Measurements from ENCODE around the gene GLS.
"Not testable (repeated sequence)": the region's sequence is repeated elsewhere in the genome, so short reads cannot be mapped to it uniquely, and the experiment has no call there.

Gene GLS

DNA sequence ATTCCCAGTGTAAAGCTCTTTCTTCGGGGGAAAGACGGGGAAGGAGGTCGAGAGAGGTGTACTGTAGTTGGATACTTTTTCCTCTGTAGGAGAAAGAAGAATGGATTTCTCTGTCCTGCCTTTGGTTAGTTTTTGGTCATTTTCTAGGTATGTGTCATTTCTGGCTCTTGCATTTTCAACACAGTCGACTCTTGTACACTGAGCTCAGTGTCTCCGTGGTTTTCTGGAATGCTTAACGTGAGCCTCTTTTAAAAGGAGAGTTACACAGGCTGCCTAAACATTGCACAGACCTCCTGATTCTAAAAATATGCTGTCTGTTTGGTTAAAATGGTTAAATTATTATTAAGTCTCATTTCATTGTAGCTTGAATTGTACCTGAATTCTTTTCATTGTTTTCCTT, 21.8 kb upstream of the GLS start:
- DNase-seq = no peak

DNA sequence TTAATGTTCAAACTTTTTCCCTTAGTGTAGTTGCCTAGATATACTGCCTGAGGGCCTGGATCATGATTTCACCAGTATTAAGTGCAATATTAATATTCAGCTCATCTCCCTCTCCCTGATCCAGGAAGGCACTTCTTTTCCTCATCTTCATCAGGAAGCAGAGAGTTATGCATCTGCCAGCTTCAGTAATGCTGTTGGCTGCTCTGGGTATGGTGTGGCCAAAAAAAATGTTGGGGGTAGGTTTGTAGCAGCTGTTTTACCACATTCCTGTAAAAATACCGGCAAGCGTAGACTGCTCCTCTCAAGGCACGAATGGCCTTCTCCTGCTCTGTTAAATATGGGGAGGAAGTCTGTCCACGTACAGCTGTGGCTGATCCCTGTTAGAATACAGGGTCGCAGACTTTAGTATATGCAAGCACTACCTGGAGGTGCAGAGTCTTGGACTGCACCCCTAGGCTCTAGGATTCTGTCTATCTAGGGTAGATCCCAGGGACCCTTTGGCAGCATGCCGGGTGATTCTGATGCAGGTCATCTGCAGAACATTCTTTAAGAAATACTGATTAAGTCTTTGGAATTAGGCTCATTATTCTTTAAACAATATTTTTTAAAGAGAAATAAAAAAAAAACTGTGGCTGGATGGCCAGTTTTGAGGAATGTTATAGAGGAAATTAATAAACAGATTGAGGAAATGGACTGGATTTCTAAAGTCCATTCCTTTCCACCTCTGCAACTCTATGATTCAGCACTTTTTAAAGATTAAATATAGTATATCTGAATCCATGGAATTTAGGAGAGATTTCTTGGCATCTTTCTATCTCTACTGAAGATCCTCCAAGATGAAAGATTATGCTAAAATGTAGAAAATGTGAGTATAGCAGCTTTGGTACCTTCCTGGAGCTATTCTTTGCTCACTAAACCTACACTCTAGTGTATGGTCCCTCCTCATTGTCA, 21.0 kb upstream of the GLS start:
- DNase-seq = no peak

DNA sequence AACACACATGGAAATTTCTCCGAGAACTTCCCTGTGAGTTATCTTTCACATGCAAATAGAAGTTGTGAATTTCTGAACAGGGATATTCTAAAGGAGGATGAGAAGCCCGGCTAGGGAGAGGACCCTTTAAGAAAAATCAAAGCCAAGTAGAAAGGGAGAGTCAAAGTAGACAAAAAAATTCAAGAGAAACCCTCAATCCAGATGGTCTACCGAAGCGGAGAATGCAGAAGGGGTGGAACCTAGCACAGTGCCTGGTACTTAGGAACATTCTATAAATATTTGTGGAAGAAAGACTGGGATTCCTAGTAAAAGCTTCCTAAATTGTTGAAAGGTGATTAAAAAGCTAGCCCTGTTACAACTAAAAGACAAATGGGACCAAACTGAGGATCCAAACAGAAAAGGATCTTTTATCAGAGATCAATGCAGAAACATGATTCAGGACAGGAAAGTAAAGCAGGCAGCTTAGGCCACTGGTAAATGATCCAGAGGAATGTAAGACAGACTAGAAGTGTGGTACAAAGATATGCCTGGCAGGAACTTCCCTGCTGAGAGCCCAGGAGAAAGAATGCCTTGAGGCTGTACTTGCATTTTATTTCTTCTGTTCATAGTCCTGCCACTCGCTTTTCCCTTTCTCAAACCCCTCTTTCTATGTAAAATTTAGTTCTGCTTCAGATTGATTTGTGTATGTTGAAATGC, 19.5 kb upstream of the GLS start:
- DNase-seq = no peak

DNA sequence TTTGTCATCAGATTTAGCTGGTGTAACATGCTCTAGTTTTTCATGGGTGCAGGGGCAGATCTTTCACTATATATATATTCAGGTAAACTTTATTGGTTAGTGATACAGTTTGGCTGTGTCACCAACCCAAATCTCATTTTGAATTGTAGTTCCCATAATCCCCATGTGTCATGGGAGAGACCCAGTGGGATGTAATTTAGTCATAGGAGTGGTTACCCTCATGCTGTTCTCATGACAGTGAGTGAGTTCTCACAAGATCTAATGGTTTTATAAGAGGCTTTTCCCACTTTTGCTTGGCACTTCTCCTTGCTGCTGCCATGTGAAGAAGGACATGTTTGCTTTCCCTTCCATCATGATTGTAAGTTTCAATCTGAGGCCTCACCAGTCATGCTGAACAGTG, 18.5 kb upstream of the GLS start:
- DNase-seq = not testable (repeated sequence)

DNA sequence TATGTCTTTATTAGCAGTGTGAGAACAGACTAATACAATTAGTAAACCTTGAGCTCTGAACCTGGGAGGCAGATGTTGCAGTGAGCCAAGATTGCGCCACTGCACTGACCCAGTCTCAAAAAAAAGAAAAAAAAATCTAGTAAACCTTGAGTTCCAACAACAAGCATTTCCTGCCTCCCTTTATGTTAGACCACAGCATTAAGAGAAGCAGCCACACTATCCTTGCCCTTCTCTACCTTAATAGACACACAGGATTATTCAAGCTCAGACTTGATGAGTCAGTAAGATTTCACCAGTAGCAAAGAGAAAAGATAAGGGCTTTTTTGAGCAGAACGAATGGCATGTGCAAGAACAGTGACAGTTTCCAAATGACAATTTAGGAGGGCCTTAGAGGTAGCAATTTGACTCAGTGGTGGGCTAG, 18.0 kb upstream of the GLS start:
- no peak for DNase-seq

DNA sequence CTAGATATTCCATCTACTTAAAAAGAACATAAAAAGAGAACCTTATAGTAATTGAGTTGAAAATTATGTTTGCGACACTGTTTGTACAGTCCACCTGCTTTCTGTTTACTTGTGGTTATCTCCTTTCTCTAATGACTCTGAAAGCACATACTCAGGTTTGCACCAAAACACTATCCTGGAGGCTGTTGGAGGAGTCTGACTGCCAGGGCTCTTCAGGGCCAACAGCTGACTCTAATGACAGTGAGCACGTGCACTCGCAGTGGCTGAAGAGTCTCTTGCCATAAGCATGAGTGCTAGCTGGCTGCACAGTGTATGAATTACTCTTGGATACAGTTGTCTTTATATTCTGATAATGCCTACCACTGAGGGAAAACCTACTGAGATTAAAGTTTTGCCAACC, 16.7 kb upstream of the GLS start:
- peak; percentile 64 to 90 for DNase-seq

DNA sequence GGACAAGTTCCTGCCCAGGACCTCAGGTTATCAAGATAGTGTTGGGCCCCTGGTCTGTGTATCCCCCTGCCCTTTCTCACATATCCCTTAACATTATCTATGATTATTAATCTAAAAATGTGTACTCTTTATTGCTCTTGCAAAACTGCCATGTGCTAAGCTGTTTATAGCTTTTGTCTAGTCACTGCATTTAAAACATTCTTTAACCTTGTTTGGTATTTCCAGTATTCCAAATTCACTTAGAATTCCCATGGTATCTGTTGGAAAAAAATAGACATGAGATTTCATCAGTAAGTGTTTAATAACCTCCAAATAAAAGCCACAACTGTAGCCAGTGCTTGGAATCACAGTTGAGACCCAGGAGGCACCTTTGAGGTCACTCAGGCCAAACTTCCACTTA, 16.2 kb upstream of the GLS start:
- DNase-seq = no peak

DNA sequence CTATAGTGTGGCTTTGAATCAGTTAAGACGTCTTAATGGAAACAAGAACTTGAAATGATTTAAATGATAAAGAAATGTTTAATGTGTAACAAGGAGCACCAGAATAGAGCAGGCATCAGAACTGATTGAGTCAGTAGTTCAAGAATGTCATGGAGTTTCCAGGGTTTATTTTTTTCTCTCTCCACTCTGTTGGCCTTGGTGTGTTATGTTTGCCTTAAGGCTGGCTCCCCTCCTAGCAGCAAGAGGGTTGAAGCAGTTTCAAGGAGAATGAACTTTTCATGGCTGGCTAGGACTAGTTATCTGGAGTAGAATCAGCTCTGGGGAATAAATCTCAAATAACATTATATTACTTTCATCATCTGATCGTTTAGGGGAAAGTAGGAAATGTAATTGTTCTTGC, 13.4 kb upstream of the GLS start:
- no peak for DNase-seq

DNA sequence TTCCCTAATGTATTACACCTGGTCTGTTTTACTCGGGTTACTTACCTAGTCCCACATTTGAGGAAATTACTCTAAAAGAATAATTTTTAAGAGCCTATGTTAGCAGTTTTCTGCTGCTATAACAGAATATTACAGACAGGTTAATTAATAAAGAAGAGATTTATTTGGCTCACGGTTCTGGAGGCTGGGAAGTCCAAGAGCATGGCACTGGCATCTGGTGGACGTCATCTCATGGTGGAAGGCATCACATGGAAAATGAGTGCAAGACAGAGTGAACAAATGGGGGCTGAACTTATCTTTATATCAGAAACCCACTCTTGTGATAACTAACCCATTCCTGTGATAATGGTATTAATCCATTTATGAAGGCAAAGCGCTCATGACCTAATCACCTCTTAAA, 12.8 kb upstream of the GLS start:
- no peak for DNase-seq

DNA sequence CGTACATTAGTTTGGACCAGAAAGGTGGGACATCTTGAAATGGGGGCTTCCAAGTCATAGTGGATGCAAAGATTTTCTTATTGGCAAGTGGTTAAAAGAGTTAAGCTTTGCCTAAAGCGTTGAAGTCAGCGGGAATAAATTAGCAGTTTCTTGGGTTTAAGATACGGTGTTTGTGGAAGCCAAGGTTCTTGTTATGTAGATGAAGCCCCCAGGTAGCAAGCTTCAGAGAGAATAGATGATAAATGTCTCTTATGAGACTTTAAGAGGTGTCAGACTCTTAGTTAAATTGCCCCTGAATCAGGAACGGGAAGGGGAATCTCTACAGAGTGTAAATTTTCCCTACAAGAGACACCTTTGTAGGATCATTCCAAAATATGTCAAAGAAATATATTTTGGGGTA, 10.9 kb upstream of the GLS start:
- DNase-seq = no peak

DNA sequence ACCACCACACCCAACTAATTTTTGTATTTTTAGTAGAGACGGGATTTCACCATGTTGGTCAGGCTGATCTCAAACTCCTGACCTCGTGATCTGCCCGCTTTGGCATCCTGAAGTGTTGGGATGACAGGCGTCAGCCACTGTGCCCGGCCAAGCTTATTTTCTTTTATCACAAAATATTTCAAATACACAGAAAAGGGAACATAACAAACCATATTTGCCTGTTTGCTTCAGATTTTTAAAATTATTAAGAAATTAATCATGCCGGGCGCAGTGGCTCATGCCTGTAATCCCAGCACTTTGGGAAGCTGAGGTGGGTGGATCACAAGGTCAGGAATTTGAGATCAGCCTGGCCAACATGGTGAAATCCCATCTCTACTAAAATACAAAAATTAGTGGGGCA, 7.2 kb upstream of the GLS start:
- not testable (repeated sequence) for DNase-seq

DNA sequence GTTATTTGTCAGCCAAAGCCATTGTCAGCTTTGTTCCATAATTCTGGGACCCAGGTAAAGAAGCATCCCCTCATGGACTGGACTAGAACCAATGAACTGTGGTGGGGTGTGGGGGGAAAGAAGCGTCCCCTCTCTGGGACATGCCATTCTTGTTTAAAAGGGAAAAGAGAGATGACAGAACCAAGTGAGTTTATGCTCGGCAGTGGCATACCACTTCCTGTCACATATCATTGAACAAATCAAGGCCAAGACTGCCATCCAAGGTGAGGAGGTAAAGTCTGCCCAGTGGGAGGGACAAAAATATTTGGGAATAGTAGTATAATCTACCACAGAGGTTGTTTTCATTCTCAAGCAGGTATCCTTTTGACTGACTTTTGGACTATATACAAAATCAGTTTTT, 4.7 kb upstream of the GLS start:
- no peak for DNase-seq

DNA sequence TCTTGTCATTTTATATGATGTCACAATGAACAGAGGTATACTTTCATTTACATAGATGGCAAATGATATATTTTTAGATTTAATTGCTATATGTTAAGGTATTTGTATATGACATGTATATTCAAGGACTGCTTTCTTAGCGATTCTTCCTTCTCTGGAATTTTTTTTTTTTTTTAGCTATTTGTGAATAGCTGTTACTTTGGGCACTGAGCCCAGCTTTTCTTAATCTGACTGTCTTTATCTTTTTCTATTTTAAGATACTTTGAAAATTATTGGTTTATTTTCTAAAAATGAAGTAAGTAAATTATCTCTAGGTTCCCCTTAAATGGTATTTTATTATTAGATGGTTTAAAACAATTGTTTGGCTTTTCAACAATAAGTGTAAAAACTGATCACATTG, 4.0 kb upstream of the GLS start:
- DNase-seq = no peak

DNA sequence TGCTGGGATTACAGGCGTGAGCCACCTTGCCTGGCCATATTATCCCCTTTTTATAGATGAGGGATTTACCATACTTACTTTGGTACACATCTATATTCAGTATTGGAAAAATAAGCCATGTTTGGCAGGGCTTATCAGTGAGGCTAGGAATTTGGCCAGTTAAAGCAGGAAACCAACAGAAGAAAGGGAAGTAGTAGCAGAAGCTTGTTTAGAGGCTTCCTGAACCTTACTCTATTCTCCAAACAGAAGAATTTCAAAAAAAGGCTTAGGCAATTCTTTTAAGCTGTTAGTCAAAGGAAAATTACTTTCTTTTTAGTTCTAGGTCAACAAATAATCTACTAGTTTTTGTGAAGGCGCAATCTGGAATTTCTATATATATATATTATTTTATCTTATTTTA, 3.2 kb upstream of the GLS start:
- DNase-seq = no peak

DNA sequence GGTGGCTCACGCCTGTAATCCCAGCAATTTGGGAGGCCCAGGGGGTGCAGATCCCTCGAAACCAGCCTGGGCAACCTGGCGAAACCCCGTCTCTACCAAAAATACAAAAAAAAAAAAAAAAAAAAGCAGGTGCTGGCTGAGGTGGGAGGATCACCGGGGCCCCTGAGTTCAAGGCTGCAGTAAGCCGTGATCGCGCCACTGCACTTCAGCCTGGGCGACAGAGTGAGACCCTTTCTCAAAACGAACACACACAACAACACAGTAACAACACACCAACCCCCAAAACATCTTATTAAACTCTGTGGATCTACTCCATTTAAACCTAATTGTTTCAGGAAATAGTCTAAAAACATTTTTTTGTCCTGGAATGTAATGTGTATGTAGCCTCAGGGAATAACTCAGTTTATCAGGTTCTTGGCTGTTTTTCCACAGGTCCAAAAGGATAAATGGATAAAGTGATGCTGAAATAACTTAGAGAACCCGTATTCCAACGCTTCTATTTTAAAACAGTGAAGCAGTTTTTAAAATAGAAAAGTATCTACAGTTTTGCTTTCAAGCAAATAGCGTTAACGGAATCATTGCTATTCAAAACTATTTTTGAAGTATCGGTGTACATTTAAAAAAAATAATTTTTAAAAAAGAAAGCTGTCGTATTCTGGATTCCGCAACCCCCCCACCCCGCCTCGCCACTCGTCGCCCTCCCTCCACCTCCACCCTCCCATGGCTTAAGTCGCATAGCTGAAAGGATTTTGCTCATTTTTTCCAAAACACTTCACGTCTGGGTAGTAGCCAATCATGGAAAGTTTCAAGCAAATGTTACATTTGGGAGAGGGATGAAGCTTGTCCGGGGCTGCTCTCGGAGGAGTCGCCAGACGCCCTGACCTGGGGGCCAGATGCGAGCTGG, 895 bp upstream of the GLS start:
- DNase-seq = peak in 1 of 2 experiments; percentile 32

DNA sequence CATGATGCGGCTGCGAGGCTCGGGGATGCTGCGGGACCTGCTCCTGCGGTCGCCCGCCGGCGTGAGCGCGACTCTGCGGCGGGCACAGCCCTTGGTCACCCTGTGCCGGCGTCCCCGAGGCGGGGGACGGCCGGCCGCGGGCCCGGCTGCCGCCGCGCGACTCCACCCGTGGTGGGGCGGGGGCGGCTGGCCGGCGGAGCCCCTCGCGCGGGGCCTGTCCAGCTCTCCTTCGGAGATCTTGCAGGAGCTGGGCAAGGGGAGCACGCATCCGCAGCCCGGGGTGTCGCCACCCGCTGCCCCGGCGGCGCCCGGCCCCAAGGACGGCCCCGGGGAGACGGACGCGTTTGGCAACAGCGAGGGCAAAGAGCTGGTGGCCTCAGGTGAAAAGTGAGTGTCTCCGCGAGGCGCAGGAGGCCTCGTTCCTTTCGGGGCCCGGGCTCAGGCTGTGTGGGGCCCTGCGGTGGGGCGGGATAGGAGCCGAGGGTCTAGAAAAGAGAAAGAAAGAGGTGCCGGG, 520 bp downstream of the GLS start:
- no peak for DNase-seq

DNA sequence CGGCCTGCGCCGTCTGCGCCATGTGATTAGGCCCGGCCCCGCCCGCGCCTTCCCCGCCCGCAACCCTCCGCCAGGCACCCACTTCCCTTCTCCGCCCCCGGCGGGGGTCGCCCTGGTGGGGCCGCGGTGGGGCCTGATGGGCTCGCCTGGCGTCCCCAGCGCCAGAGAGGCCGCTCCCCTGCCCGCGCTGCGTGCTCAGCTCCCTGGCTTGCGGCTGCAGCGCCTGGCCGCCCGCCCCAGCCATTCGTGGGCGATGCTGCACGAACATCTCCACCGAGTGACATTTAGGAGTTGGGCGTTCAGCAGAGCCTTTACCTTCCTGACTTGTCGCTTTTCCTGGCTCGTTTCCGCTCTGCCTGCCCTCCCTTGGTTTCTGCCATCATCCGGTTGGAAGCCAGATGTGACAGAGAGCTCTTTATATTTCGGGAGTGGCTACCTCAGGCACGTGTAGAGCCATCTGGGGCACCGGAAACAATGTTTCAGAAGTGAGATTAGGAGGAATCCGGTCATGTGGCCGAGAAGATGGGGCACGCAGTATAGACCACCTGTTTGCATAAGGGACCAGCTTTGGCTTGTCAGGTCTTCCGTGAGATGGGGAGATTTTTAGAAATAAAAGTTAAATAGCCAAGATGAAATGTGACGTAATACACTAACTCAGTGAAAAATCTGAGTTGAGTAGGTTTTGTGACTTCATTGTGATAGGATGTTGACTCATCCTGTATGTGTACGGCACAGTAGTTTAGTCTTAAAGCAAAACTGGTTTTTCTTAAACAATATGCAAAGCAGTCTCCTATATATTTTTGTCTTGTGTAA, 1.2 kb downstream of the GLS start:
- peak; percentile 76 to 89 for DNase-seq

DNA sequence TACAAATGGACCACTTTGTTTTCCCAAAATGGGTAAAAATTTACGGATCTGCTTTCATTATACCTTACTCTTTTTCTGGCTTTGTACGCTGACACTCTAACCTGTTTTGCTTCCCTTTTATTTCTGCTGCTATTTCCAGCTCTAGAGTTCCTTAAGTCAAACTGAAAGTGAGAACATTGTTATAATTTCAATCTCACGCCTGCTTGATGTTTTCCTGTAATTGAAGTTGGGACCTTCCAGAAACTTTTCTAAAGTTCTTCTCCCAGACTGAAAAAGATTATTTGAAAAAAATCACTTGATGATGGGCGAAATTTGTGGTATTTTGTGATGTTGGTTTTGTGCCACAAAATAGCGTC, 1.8 kb downstream of the GLS start:
- DNase-seq = no peak

DNA sequence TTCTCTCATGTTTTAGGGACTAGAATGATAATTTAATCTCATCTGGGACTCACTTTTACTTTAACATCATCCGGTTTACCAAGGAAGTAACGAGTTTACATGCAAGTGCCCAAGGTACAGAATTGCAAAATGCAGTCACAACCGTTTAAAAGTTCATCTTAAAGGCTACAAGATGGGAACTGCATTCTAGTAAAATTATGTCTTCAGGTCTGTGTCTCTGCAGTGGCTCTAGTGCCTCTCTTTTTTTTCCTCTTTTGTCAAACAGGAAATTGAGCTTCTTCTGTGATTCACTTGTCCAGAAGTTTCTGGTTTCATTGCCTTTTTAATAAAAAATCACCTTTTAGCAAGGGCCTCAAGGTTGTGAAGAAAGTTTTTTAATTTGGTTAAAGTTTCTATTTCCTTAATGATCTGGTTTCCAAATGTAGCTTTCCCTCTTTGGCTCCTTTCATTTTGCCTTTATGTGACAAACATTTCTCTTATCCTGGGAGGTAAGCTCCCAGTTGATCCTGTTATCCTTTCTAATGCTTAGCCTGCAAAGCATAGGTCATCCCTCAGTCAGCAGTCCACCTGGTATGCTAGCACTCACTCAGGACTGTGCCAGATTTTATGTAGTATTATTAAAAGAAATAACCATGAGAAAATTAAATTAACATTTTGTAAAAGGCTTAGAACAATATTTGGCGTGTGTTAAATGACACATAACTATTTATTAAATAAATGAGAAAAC, 2.4 kb downstream of the GLS start:
- DNase-seq = no peak

DNA sequence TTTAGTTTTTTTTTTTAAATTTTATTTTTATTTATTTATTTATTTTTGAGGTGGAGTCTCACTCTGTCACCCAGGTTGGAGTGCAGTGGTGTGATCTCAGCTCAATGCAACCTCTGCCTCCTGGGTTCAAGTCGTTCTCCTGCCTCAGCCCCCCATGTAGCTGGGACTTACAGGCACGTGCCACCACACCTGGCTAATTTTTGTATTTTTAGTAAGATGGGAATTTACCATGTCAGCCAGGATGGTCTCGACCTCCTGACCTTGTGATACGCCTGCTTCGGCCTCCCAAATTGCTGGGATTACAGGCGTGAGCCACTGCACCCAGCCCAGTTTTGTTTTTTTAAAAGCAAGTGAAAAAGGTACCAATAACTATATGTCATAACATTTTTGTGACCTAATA, 5.2 kb downstream of the GLS start:
- DNase-seq = not testable (repeated sequence)

DNA sequence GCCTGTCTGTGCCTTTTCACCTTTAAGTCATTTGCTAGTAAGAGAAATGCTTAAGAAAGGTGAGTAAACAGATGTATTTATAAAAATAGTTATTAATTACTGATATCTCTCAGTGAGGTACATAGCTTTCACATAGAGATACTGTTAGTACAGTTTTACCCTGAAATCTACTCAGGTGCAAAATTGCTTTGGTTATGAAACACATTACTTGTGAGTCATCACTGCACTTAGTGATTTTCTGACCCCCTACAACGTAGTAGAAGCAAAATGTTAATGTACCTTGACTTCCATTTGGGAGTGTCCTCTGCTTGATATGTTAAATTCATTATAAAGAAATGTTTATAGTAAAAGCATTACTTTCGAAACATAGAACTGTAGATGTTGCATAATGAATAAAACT, 6.5 kb downstream of the GLS start:
- DNase-seq = no peak

DNA sequence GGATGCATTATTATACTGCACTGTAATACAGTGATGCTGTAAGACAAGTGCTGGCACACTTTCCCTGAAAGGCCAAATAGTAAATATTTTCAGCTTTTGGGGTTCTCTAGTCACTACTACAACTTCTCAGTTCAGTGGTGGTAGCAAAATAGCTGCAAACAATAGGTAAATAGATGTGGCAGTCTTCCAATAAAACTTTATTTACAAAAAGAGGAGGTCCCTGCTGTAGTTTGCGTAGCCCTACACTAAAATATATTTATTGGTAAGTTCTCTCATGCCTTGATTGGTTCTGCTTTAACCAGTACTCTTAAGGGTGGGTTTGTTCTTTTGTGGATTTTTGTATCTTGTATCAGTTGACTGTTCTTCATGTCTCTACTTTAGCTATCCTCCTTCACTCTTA, 7.8 kb downstream of the GLS start:
- no peak for DNase-seq

All from NCI-H2081 (cell line).